Measurements from ENCODE around the gene MRPS10. TPM values are rescaled to one million over a fixed set of nuclear protein-coding genes. Genes with fewer than 3 reads are reported as not detected.

MRPS10 gene
- total and polyA plus RNA-seq, 2 donors (not counting 3 experiments of a cell fraction or from before 2014, with no cell fraction given) = 23.2 to 37.7 TPM

DNA sequence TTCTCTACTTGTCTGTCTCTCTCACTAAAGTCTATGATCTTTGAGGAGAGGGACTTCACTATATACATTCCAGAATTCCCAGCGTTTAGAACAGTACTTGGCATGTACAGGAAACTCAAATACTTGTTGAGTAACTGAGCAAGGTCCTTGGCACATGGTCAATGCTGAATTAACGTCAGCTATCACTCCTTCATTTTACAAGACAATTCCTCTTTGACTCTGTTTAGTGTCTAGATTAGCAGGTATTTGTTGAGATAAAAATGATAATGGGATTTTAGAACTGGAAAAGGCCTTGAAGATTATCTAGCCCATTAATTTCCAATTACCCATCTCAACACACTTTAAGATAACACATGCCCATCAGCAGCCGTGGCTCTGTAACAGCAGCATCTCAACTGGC lies 16.3 kb downstream of the MRPS10 start:
- Histone ChIP-seq H3K36me3 (ENCODE audit: control insufficient read depth in 2 of 2, extremely low read depth in 1 of 2, insufficient read depth in 2 of 2, low read length in 2 of 2) (peaks cover 0 to 3% of the 10 kb centered on the region in 2 experiments), H3K9ac (replicated peaks; ENCODE audit: extremely low read depth, insufficient read depth, low read length) (no peak overlapping the region), H3K79me2 (ENCODE audit: control insufficient read depth, insufficient read depth, low read length) (no peaks in the 10 kb centered on the region), H3K9me1 (replicated peaks; ENCODE audit: control insufficient read depth, extremely low read depth, insufficient read depth, low read length) (no peaks in the 10 kb centered on the region), H2AFZ (ENCODE audit: low read depth, low read length) (no peak overlapping the region), H3K4me3 (replicated peaks in 1 of 3; ENCODE audit: insufficient read depth in 1 of 3, low read depth in 1 of 3, low read length in 3 of 3) (no peak overlapping the region), H3K9me3 (replicated peaks; ENCODE audit: control insufficient read depth, insufficient read depth, low read length) (no peaks in the 10 kb centered on the region), H3K27ac (ENCODE audit: insufficient read depth, low read depth, low read length) (no peak overlapping the region), H3K4me1 (ENCODE audit: control insufficient read depth, extremely low read depth, insufficient read depth, low read length) (peaks cover 6% of the 10 kb centered on the region), H3K4me2 (ENCODE audit: insufficient read depth, low read length) (no peak overlapping the region), H3K27me3 (ENCODE audit: control insufficient read depth in 2 of 2, insufficient read depth in 2 of 2, low read length in 2 of 2) (no peaks in the 10 kb centered on the region), H4K20me1 (replicated peaks; ENCODE audit: control insufficient read depth, extremely low read depth, insufficient read depth, low read length) (no peaks in the 10 kb centered on the region)
- dilution Hi-C loops (cut with MboI; ENCODE audit: extremely low pct_ligation_motif_present, low sequenced_read_pairs) = no loop called here
- intact Hi-C loops (cut with micrococcal nuclease) = no loop called here
- FAIRE-seq (no peak), DNase-seq (ENCODE audit: low read depth, low spot score) (no peak)
- TF ChIP-seq, protein P1, sequence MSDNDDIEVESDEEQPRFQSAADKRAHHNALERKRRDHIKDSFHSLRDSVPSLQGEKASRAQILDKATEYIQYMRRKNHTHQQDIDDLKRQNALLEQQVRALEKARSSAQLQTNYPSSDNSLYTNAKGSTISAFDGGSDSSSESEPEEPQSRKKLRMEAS (IDR thresholded peaks at IDR 0.05; ENCODE audit: insufficient read depth, insufficient read length) = no peak
- TF ChIP-seq EZH2 (IDR thresholded peaks at IDR 0.05; ENCODE audit: borderline replicate concordance, low read depth, low read length, severe bottlenecking) (no peak), MYC (IDR thresholded peaks at IDR 0.05; ENCODE audit: low read depth, low read length) (no peak), FOS (IDR thresholded peaks at IDR 0.05; ENCODE audit: borderline replicate concordance, insufficient read depth, low read length) (no peak), POLR2A (IDR thresholded peaks at IDR 0.05; ENCODE audit: low read depth, low read length) (no peak), POLR2AphosphoS5 (IDR thresholded peaks at IDR 0.05; ENCODE audit: insufficient read depth, low read depth, low read length) (no peak), JUN (IDR thresholded peaks at IDR 0.05; ENCODE audit: borderline replicate concordance, insufficient read depth, insufficient read length, low read depth) (no peak), GATA2 (IDR thresholded peaks at IDR 0.05; ENCODE audit: insufficient read depth, insufficient read length, low read depth, low read length) (no peak)
- TF ChIP-seq, protein P2, sequence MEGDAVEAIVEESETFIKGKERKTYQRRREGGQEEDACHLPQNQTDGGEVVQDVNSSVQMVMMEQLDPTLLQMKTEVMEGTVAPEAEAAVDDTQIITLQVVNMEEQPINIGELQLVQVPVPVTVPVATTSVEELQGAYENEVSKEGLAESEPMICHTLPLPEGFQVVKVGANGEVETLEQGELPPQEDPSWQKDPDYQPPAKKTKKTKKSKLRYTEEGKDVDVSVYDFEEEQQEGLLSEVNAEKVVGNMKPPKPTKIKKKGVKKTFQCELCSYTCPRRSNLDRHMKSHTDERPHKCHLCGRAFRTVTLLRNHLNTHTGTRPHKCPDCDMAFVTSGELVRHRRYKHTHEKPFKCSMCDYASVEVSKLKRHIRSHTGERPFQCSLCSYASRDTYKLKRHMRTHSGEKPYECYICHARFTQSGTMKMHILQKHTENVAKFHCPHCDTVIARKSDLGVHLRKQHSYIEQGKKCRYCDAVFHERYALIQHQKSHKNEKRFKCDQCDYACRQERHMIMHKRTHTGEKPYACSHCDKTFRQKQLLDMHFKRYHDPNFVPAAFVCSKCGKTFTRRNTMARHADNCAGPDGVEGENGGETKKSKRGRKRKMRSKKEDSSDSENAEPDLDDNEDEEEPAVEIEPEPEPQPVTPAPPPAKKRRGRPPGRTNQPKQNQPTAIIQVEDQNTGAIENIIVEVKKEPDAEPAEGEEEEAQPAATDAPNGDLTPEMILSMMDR (IDR thresholded peaks at IDR 0.05; ENCODE audit: extremely low read depth in 1 of 2, insufficient read depth in 1 of 2, low read depth in 1 of 2, low read length in 2 of 2) = no peak
- ChIA-PET POLR2A (no interaction called here), CTCF (interaction anchor here (4.7 kb wide), 1 partner anchor 13 kb away, joined by 22 read pairs; no protein-coding TSS in a partner anchor)
- no TSS peak for BruUV-seq (replicated peaks)
